IPS-NIHi7 (cell line): ENCODE results near the gene RGS10.
"Not testable (repeated sequence)": the region's sequence is repeated elsewhere in the genome, so short reads cannot be mapped to it uniquely, and the experiment has no call there.

Source experiments
- DNase-seq: peaks from one replicate; pipeline ENCODE4 v3.0.0; 2012; ENCODE audit warnings: mixed read lengths; ENCODE audit errors: extremely low spot score

Gene RGS10, protein sequence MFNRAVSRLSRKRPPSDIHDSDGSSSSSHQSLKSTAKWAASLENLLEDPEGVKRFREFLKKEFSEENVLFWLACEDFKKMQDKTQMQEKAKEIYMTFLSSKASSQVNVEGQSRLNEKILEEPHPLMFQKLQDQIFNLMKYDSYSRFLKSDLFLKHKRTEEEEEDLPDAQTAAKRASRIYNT

DNA sequence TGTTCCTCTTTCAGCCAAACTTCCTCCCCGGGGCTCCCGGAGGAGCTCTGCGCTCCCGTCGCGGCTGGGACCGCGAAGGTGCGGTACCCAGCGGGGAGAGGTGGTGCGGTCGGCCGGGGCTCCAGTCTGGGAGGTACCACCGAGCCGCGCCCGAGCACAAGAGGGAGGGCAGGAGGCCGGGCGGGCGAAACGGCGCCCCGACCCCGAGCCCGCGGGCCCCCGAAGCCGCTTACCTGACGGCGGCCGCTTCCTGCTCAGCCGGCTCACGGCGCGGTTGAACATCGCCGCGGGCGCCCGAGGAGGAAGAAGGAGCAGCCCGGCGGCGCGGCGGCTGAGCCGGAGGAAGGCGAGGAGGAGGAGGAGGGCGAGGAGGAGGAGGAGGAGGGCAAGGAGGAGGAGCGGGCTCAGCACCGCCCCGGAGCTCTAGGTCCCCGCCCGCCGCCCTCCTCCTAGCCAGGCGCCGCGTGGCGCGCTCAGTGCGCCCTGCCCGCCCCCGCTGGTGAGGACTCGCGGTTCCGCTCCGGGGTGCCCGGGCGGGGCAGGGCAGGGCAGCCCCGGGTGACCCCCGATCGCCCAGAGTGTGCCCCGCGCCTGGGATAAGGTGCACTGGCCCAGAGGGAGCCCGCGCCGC lies at the start of gene RGS10:
Gene RGS10 (minus strand): TSS at position 363 of the 631 bp plus-strand sequence. CDS start 81 bp downstream, at position 282.
- peak; percentile 61 for DNase-seq

DNA sequence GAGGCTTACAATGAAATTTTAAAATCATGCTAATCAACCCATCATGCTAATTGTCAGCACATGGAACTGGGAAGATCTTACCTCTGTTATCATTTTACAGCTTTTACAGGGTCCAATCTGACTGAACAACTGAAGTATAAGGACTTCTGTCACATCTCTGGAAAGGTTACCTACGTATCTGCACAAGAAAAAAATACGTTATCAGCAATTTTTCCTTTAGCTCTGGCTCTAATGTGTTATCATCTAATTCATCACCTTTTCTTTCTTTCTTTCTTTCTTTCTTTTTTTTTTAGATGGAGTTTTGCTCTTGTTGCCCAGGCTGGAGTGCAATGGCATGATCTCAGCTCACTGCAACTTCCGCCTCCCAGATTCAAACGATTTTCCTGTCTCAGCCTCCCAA lies 45.6 kb upstream of the RGS10 start:
- no peak for DNase-seq

DNA sequence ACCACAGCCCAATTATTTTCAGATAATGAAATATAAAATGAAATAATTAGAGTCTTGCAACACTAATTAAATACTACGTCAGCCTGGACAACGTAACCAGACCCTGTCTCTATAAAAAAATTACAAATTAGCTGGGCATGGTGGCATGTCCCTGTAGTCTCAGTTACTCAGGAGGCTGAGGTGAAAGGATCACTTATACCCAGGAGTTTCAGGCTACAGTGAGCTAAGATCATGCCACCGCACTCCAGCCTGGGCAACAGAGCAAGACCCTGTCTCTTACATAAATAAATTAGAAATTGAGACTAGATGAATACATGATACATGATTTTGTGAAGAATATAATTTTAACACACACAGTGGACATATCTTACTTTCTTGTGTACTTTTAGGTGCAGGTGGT lies 35.8 kb upstream of the RGS10 start:
- no peak for DNase-seq

DNA sequence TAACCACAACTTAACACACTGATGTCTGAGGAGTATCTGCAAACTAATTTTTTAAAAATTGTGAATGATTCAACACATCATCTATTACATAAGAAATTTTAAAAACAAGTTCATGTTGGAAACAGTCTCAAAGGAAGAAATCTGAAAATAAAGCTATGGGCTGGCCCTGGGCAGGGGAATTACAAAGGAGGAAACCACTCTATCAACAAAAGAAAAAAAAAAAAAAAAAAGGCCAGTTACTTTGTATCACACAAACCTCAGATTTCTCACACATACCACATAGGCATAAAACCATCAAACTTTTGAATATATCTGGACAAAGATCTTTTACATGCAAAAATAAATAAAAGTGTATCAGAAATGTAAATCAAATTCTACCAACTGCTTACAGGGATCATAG lies 33.5 kb upstream of the RGS10 start:
- no peak for DNase-seq

DNA sequence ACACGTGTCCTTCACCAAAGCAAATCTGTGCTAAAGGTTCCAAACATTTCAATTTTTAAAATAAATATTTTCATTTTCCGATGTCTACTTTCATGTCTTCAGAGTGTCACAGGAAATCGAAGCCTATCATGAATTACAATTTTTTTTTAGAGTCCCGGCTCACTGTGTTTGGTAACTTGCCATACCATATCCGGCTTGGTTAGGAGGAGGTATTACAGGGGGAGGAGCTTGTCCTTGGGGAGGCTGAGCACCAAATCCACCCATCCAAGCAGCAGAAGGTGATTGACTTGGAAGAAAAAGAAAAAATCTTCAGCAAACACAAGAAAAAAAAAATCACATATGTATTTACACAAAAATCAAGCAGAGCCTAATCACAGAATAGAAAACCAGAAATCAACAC lies 33.0 kb upstream of the RGS10 start:
- no peak for DNase-seq

DNA sequence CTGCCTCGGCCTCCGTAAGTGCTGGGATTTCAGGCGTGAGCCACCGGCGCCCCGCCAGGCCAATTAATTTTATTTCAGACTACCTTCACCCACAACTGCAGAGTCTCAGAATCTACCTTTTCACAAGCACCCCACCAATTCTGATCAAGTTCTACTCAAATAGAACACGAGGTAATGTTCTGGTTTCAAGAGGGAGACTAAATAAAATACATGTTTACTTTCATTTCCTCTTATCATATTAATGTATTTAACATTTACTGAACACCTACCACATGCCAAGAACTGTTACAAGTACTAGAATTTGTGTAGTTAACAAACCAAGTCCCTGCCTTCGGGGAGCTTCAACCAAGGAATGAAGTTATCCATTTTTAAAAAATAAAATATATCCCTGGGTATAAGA lies 25.5 kb upstream of the RGS10 start:
- no peak for DNase-seq

DNA sequence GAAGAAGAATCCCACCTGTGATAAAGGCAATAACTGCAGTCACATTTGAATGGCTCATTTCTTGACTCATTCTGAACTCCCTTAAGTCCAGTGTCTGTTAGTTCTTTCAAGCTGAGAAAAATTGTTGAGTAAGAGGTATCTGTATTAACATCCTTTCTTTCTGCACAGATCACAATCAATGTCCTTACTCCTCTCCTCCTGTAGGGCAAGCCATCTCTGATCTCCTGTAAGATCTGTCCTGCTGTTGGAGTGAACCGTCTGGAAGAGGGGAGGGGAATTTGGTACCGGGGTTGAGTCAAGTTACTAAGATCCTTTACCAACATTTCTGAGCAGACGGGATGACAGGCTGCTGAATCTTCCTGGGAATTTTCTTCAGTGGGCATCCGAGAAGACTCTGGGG lies 19.6 kb upstream of the RGS10 start:
- no peak for DNase-seq

DNA sequence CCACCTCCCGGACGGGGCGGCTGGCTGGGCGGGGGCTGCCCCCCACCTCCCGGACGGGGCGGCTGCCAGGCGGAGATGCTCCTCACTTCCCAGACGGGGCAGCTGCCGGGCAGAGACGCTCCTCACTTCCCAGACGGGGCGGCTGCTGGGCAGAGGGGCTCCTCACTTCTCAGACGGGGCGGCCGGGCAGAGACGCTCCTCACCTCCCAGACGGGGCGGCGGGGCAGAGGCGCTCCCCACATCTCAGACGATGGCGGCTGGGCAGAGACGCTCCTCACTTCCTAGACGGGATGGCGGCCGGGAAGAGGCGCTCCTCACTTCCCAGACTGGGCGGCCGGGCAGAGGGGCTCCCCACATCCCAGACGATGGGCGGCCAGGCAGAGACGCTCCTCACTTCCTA lies 17.0 kb upstream of the RGS10 start:
- not testable (repeated sequence) for DNase-seq

DNA sequence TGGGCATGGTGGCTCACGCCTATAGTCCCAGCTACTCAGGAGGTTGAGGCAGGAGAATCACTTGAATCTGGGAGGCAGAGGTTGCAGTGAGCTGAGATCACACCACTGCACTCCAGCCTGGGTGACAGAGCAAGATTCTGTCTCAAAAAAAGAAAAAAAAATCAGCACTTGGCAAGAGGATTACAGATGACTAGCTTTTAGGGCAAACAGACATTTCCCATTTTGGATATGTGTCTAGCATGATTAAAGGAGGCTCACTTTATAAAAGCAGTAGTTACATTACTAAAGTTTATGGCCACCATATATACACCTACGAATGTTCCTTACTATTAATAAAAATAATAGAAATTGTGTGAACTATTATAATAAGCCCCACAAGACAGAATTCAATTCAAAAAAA lies 13.6 kb upstream of the RGS10 start:
- DNase-seq, result not testable (repeated sequence)

DNA sequence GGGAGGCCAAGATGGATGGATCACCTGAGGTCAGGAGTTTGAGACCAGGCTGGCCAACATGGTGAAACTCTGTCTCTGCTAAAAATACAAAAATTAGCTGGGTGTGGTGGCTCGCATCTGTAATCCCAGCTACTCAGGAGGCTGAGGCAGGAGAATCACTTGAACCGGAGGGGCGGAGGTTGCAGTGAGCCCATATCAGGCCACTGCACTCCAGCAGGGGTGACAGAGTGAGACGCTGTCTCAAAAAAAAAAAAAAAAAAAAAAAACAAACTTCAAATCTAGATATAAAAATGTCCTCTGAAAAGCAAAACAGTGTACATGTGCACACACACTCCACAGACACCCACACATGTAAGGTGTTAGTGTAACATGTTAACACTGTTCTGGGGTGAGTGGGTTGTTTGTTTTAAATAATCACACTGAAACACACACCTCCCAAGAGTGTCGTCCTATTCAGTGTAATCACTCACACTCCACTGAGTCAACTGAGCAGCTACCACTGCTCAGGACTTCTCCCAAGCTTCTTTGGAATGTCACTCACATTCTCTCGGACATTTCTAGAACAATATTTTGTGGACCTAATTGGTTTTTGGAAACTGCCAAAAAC lies 12.8 kb upstream of the RGS10 start:
- no peak for DNase-seq

DNA sequence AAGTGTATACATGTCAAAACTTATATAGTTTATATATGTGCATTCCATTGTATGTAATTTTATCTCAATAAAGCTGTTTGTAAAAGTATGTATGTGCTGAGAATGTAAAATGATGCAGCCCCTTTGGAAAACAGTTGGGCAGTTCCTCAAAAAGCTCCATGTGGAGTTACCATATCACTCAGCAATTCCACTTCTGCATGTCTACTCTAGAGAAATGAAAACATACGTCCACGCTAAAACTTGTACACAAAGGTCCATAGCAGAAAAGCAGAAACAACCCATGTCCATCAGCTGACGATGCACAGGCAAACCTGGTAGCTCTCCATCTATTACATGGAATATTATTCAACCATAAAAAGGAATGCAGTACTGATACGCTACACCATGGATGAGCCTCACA lies 8.3 kb upstream of the RGS10 start:
- no peak for DNase-seq

DNA sequence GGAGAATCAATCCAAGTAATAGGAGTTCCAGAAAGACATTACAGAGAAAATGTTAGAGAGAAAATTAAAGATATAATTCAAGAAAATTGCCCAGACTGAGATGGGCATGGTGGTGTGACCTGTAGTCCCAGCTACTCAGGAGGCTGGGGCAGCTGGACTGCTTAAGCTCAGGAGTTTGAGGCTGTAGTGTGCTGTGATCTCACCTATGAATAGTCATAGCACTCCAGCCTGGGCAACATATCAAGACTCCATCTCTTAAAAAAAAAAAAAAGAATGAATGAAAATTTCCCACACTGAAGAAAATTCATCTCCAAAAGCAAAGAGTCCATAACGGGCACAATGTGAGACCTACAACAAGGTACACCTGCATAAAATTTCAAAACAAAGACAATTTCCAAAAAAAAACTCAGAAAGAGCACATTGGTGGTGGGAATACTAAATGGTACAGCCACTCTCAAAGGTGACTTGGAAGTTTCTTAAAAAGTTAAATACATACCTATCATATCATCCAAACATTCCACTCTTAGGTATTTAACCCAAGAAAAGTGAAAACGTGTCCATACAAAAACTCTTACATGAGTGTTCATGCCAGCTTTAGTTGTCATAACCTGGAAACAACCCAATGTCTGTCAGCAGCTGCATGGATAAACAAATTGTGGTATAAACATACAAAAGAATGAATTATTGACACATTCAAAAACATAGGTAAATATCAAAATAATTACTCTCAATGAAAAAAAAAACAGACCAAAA lies 6.9 kb upstream of the RGS10 start:
- no peak for DNase-seq

DNA sequence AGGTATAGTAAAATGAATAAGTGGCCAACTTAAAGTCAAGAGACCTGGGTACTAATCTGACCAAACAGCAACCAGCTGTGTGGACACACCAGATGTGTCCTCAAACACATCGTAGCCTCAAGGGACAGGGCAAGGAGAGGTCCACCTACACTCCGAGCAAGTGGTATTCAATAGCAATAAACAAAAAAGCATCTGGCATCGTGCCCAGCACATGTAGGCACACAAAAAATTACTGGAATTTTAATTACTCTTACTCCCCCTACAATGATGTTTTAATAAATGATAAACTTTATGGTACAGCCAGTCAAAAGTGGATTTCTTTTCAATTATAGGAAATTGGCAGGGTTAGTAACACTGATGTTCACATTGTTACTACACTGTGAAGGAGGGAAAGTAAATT lies 3.5 kb upstream of the RGS10 start:
- no peak for DNase-seq

DNA sequence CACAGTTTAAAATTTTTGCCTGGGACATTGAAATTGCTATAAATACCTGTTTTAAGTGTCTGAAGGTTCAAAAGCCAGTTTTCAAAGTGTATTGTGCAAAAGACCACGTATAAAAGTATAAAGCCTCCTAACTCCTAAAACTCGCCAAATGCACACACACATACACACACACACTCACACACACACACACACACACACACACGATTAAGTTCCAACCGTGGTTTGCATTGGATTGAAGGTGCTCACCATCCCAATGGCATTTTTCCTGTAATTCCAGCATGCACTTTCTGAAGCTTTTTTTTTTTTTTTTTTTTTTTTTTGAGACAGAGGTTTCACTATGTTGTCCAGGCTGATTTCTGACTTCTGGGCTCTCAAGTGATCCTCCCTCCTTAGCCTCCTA lies 2.8 kb upstream of the RGS10 start:
- no peak for DNase-seq

DNA sequence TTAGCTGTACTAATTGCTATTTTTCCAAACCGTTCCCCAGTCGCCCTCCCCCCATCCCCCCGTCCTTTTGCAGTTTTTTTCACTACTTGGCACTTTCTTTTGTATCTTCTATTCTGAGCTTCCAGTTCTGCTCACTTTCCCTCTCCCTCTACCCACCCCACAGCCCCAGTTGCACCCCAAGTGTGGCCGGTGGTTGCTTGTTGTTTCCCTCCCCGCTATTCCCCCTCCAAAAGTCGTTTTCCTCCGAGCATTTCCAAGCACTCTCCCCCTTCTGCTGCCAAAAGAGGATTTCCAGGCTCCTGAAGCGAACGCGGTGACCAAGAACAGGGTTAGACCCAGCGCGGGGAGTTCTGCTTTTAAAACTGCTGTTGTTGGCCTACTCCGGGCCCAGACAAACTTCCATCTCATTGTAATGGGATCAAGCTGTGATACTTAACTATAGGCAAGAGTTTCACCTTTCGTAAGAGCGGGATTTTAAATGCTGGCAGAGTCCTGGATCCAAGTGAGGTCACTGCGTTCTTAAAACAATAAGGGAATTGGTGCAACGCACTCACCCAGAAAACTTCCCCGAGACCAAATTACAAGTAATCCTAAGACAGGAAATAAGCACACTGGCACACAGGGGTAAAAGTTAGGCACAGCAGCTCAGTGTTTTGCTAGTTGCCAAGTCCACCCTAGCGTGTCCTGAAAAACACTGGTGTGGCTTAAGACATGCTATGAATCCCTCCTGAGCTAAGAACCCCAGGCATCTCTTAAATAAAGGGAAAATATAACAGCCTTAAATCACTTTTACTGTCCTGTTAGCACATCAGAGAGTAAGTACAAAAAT lies 1.5 kb upstream of the RGS10 start:
- peak; percentile 37 for DNase-seq

DNA sequence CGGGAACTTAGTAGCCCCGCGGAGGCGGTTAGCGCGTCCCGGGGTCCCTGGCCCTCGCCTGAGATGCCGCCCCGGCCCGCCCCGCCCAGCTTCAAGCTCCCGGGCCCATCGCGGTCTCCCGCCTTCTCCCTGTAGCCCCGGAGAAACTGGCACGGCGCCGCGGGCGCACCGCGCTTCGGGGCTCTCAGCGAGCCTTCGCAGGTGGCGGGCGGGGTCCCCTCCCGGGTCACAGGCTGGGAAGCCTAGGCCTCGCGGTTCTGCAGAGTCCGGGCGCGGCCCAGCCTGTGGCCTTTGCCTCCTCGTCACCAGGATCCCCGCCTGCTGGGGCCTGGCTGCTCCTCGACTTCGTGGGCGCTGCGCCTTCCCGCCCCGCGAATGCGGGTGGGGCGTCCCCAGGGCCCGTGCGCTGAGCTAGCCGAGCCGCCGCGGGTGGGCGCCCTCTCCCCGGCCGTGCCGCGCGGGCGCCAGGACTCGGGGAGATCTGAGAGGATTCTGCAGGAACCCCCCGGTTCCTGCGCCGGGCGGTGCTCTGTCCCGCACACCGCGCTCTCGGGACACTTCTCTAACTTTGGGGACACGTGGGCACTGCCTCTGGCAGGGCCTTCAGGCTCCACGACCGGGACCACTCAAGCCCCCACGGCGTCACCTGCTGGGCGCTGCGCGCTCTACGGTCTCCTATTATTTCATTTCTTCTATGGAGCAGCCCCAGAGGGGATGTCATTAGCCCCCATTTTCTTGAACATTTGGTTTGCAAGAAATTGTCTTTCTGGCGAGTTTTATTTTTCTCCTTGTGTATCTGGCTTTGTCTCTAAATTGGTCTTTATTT lies 682 bp upstream of the RGS10 start:
- DNase-seq, result peak; percentile 63

DNA sequence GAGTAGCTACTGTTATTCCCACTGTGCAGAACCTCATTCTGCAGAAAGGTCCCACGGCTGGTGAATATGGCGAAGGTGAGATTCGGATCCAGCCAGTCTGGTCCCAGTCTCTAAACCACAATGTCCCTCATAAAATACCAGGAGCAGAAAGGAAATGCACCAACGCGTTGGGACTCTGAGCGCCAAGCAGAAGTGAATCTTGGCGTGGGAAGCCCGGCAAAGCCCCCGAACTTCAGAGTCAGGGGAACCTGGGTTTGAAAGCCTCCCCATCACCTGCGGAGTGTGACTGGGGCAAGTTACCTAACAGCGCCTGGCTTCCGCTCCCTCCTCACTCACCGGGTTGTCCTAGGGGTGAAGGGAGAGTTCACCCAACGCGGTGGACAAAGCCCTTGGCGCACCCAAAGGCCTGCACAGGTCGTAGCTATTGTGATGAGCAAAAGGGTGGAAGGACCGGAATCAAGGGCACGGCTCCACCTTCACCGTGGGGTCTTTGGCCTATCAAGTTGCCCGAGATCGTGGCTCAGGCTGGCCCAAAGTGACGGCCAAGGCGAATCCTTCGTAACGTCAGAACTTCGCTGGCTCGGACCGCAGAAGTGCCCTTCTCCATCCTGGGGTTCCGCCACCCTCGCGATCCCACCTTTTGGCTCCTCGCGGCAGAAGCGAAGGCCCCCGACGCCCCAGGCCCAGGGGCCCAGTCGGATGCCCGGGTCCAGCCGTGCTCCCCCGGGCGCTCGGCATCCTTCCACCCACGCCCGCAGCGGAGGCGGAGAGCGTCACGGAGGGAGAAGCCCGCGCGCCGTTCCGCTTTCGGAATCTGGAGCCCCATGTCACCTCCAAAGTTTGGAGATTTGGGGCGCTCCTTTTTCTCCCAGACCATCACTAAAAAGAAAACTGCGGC lies 811 bp downstream of the RGS10 start:
- no peak for DNase-seq

DNA sequence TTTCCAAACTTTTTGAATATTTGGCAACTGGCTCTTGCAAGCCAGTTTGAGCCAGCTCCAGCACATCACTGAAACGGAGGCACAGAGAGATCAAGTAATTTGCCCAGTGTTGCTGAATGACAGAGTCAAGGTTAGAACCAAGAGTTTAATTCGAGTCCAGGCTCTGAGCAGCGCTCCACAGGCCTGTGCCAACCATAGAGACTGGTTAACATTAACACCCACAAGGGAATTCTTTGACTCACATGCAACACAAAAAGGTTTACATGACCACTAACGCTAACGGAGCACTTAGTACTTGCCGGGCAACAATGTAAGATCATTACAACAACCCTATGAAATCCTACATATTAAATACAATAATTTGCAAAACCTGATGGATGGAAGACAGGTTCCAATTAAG lies 1.5 kb downstream of the RGS10 start:
- DNase-seq, result no peak

DNA sequence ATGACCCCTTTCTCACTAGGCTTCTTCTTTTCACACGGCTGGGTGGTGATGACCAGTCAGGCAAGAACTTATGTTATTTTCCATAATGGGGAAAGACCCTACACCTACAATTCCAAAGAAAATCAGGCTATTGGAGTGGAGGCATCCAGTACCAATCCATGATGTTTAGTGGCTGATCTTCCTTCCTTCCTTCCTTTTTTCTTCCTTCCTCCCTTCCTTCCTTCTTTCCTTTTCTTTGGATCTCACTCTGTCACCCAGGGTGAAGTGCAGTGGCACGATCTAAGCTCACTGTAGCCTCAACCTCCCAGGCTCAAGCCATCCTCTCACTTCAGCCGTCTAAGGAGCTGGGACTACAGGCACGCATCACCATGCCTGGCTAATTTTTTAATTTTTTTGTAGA lies 2.5 kb downstream of the RGS10 start:
- no peak for DNase-seq

DNA sequence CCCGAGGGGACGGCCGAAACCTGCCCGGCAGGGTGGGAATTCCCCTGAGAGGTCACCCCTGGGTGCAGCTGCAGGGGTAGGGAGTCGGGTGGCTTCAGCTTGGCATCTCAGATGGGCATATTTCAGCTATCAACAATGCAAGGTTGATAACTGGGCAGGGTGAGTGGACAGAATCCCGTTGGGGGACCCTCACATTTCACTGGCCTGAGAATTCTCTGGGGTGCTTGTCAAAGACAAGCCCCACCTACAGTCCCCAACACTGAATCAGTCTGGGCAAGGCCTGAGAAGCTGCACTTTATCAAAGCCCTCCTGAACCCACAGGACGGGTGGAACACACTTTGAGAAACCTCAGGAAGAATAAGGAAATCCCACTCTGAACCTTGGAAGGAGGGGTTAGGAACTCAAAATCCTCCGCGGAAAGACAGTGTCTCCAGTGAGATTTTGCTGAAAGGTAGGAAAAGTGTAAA lies 3.1 kb downstream of the RGS10 start:
- DNase-seq, result no peak
